HepG2 (cell line): ENCODE measurements around the gene COG5. TPM values are rescaled to one million over a fixed set of nuclear protein-coding genes. Genes with fewer than 3 reads are reported as not detected.

Source experiments
- ARHGAP35 ChIP-seq: sonication (generic); formaldehyde crosslinking; IDR thresholded peaks from 2 replicates; pipeline ENCODE4 v1.9.0; 2022; ENCODE audit warnings: mild to moderate bottlenecking, inconsistent platforms, moderate library complexity, missing genetic modification reagents, borderline replicate concordance
- GABPA ChIP-seq, 2 experiments: IDR thresholded peaks; 2 replicates each; pipeline ENCODE4 v1.6.1; 2011 to 2016; ENCODE audit warnings: low read depth in 2 of 2, low read length in 1 of 2, missing biosample characterization in 1 of 2, missing genetic modification characterization in 1 of 2
- HIVEP1 ChIP-seq: sonication (generic); formaldehyde crosslinking; IDR thresholded peaks from 2 replicates; pipeline ENCODE4 v1.4.0; 2020; ENCODE audit warnings: mild to moderate bottlenecking, missing genetic modification reagents
- MATR3 ChIP-seq: sonication (generic); formaldehyde crosslinking; IDR thresholded peaks from 2 replicates; pipeline ENCODE4 v1.4.0; 2020; ENCODE audit warnings: missing genetic modification reagents
- MIXL1 ChIP-seq: IDR thresholded peaks from 2 replicates; pipeline ENCODE4 v1.6.1; 2016
- RAD51 ChIP-seq: fragments of 450-650 bp; IDR thresholded peaks from 2 replicates; pipeline ENCODE4 v1.6.1; 2016; ENCODE audit warnings: borderline replicate concordance
- TCF12 ChIP-seq, 2 experiments: fragments of 450-650 bp in 1 of 2; sonication (generic) in 1 of 2; formaldehyde crosslinking in 1 of 2; IDR thresholded peaks; 2 replicates each; pipeline versions ENCODE4 v1.6.1 to v1.8.0; 2017 to 2022; ENCODE audit warnings: antibody characterized with exemption in 1 of 2, mild to moderate bottlenecking in 1 of 2, missing genetic modification reagents in 1 of 2, moderate library complexity in 1 of 2
- XRCC5 ChIP-seq: fragments of 200-400 bp; formaldehyde crosslinking; optimal IDR thresholded peaks from 2 replicates; pipeline ENCODE3; 2017; ENCODE audit warnings: mild to moderate bottlenecking, low read length
- ZBTB39 ChIP-seq: sonication (generic); formaldehyde crosslinking; IDR thresholded peaks from 2 replicates; pipeline ENCODE4 v1.5.0; 2020; ENCODE audit warnings: missing genetic modification reagents
- ZNF276 ChIP-seq: sonication (generic); formaldehyde crosslinking; IDR thresholded peaks from 2 replicates; pipeline ENCODE4 v1.4.0; 2020; ENCODE audit warnings: mild to moderate bottlenecking, low read depth, missing genetic modification reagents
- ZNF280D ChIP-seq: sonication (generic); formaldehyde crosslinking; IDR thresholded peaks from 2 replicates; pipeline ENCODE4 v1.5.1; 2020; ENCODE audit warnings: mild to moderate bottlenecking, missing genetic modification reagents
- ZNF33B ChIP-seq: sonication (generic); formaldehyde crosslinking; IDR thresholded peaks from 2 replicates; pipeline ENCODE4 v1.5.1; 2020; ENCODE audit warnings: mild to moderate bottlenecking, missing genetic modification reagents
- ZNF761 ChIP-seq: sonication (generic); formaldehyde crosslinking; conservative IDR thresholded peaks from 2 replicates; pipeline ENCODE4 v1.4.0; 2020; ENCODE audit warnings: mild to moderate bottlenecking, missing genetic modification reagents
- ZNF879 ChIP-seq: sonication (generic); formaldehyde crosslinking; IDR thresholded peaks from 2 replicates; pipeline ENCODE4 v1.8.1; 2023; ENCODE audit warnings: missing genetic modification reagents
- polyA plus RNA-seq, 8 experiments: library from polyadenylated mRNA; depleted of rRNA in 3 of 8; stranded (reverse) in 7 of 8; unstranded in 1 of 8; fragments of >200 nt; fragmentation: Illumina TruSeq in 4 of 8; extraction: Trizol in 4 of 8; gene quantifications; 2 replicates each; pipeline versions ENCODE4 v1.2.1 to v1.2.3, GENCODE V29; 2011 to 2016; ENCODE audit warnings: low read depth in 4 of 8, missing spikeins in 1 of 8, mixed read lengths in 1 of 8; ENCODE audit not compliant: insufficient read depth in 1 of 8
- total RNA-seq, 5 experiments: library from RNA; depleted of rRNA; stranded (reverse); fragments of >200 nt; fragmentation: Illumina TruSeq; extraction: Trizol; gene quantifications; 2 replicates each; pipeline ENCODE4 v1.2.3, GENCODE V29; 2016; ENCODE audit warnings: low read depth in 1 of 5
- TF ChIP-seq, protein P1 (sequence below), 2 experiments: sonication (generic) in 1 of 2; formaldehyde crosslinking in 1 of 2; IDR thresholded peaks; 2 replicates each; pipeline versions ENCODE4 v1.5.1 to v1.6.1; 2011 to 2020; ENCODE audit warnings: borderline replicate concordance in 1 of 2, low read depth in 1 of 2, low read length in 1 of 2, mild to moderate bottlenecking in 1 of 2, missing genetic modification reagents in 1 of 2, moderate library complexity in 1 of 2
- TF ChIP-seq, protein P2 (sequence below): sonication (generic); formaldehyde crosslinking; IDR thresholded peaks from 2 replicates; pipeline ENCODE4 v1.5.1; 2020; ENCODE audit warnings: missing genetic modification reagents, mild to moderate bottlenecking, borderline replicate concordance

Gene COG5
- total and polyA plus RNA-seq, 2 of the 13 experiments (the other 11 are each of a cell fraction or from before 2014, with no cell fraction given): 20.4 to 31.3 TPM

GRCh38 chr7:107168233-107169119 is 395.2 kb downstream of the COG5 start, which contains the start of gene HBP1 (continued):
- TF ChIP-seq MATR3 (CRISPR knock-in tag) (no peak), TCF12 (IDR thresholded peaks at IDR 0.05) (no peak), TCF12 (CRISPR knock-in tag; IDR thresholded peaks at IDR 0.05) (no peak), HIVEP1 (CRISPR knock-in tag) (peak; percentile 49; the same call in 1 of the 2 replicates), ARHGAP35 (no peak), ZNF761 (CRISPR knock-in tag) (no peak), ZNF276 (CRISPR knock-in tag) (no peak), RAD51 (no peak), ZBTB39 (no peak), XRCC5 (no peak), ZNF280D (no peak), MIXL1 (CRISPR knock-in tag) (no peak), ZNF33B (CRISPR knock-in tag) (no peak), GABPA (IDR thresholded peaks at IDR 0.05; ENCODE audit: low read depth, low read length) (peak; percentile 40; the same call in 1 of the 2 replicates), GABPA (CRISPR knock-in tag; IDR thresholded peaks at IDR 0.05; ENCODE audit: low read depth) (no peak; the same call in none of the 2 replicates), ZNF879 (no peak)
- TF ChIP-seq, protein P1, sequence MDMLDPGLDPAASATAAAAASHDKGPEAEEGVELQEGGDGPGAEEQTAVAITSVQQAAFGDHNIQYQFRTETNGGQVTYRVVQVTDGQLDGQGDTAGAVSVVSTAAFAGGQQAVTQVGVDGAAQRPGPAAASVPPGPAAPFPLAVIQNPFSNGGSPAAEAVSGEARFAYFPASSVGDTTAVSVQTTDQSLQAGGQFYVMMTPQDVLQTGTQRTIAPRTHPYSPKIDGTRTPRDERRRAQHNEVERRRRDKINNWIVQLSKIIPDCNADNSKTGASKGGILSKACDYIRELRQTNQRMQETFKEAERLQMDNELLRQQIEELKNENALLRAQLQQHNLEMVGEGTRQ (IDR thresholded peaks at IDR 0.05; ENCODE audit: low read depth, low read length): peak; percentile 29
- TF ChIP-seq, protein P1 (CRISPR knock-in tag; IDR thresholded peaks at IDR 0.05; ENCODE audit: borderline replicate concordance): peak; percentile 49; the same call in 1 of the 2 replicates
- TF ChIP-seq, protein P2, sequence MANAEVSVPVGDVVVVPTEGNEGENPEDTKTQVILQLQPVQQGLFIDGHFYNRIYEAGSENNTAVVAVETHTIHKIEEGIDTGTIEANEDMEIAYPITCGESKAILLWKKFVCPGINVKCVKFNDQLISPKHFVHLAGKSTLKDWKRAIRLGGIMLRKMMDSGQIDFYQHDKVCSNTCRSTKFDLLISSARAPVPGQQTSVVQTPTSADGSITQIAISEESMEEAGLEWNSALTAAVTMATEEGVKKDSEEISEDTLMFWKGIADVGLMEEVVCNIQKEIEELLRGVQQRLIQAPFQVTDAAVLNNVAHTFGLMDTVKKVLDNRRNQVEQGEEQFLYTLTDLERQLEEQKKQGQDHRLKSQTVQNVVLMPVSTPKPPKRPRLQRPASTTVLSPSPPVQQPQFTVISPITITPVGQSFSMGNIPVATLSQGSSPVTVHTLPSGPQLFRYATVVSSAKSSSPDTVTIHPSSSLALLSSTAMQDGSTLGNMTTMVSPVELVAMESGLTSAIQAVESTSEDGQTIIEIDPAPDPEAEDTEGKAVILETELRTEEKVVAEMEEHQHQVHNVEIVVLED: peak; percentile 49; the same call in 1 of the 2 replicates
